ENCODE data around the gene PHLDA3. TPM values are rescaled to one million over a fixed set of nuclear protein-coding genes. Genes with fewer than 3 reads are reported as not detected.
A peak's percentile ranks its signal among the peaks of the same experiment; 100 is the strongest.

The PHLDA3 gene
- total RNA-seq, 4 donors from 2014 or later = 60.9 to 87.9 (median 75.1) TPM

DNA sequence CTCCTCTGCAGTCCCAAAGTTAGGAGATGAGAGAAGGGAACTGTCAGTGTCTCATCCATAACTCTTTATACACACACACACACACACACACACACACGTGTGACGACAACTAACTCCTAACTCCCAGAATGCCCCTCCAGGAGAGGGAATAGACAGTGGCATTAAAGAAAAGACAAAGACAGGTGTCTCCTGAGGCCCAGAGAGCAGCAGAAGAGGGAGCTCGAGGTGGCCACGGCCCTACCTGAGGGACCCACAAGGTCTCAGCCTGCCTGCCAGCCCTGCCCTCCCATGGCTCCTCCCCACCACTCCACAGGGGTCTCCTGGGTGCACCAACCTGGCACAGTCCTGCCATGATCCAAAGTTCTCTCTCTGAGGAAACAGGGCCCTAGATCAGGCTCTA lies 1.6 kb upstream of the PHLDA3 start:
- 63 to 85% methylated on average over 3 to 4 of the region's 4 CpGs for WGBS, 2 donors
- Histone ChIP-seq H3K4me3 (no peak overlapping the region), H3K9me3 (no peaks in the 10 kb centered on the region), H3K36me3 (peaks cover 1 to 5% (median 3%) of the 10 kb centered on the region in 3 donors), H3K4me1 (peaks cover 27 to 71% (median 40%) of the 10 kb centered on the region in 3 donors), H3K27ac (peak overlapping the region in 3 of 4 donors; percentile 93 to 98 (median 97)), H3K27me3 (peaks cover 0 to 20% (median 0%) of the 10 kb centered on the region in 4 donors)
- no peak for DNase-seq
- TF ChIP-seq CTCF (IDR thresholded peaks at IDR 0.05) (no peak), POLR2A (IDR thresholded peaks at IDR 0.05) (no peak)
- intact Hi-C loops (cut with DNase I) = no loop called here

DNA sequence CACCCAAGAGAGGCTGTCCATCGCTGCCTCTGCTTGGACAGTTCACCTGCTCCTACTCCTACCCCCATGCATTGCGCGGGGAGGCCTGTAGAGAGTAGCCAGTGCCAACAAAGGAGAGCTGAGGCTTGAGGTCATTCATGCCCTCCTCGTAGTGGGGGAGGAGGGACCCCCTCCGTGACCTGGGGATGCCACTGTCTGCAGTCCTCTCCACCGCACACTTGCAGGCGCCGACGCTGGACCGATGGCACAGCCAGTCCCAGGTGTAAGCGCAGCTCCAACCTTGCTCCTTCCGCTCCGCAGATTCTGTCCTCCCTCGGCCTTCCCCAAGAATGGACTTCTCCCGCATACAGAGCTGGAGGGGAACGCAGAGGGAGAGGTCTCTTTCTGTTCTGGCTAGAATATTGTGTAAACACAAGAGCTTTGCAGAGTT lies 672 bp upstream of the PHLDA3 start:
- intact Hi-C loops (cut with DNase I) = no loop called here
- H3K27ac ChIP-seq = peak overlapping the region; percentile 93 to 98 (median 96)
- peaks cover 8 to 14% (median 10%) of the 10 kb centered on the region in 3 donors for H3K36me3 ChIP-seq
- no peak for DNase-seq
- peaks cover 33 to 73% (median 46%) of the 10 kb centered on the region in 3 donors for H3K4me1 ChIP-seq
- peak overlapping the region; percentile 76 to 93 (median 86) for H3K4me3 ChIP-seq
- WGBS, 2 donors = 54 to 65% methylated on average over 4 to 6 of the region's 16 CpGs
- H3K9me3 ChIP-seq = no peaks in the 10 kb centered on the region
- no peak for TF ChIP-seq POLR2A (IDR thresholded peaks at IDR 0.05)
- H3K27me3 ChIP-seq = peaks cover 0 to 20% (median 0%) of the 10 kb centered on the region in 4 donors

DNA sequence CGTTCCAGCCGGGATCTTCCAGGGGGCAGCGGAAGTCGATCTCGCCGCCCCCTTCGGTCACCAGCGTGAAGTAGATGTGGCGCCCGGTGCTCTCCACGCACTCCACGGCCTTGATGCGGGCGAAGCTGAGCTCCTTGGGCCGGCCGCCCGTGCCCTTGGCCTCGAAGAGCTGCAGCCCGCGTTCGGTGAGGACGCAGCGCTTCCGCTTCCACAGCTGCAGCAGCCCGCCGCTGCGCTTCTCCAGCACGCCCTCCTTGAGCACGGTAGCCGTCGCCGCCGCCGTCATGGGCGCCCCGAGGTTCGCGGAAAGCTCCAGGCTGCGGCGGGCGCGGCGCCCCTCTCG lies 516 bp downstream of the PHLDA3 start:
- peaks cover 0 to 20% (median 0%) of the 10 kb centered on the region in 4 donors for H3K27me3 ChIP-seq
- intact Hi-C loops (cut with DNase I) = no loop called here
- H3K27ac ChIP-seq = peak overlapping the region; percentile 93 to 98 (median 96)
- peaks cover 33 to 85% (median 55%) of the 10 kb centered on the region in 3 donors for H3K4me1 ChIP-seq
- no CpG with 5 or more reads among the region's 44 CpGs for WGBS, 2 donors
- DNase-seq = no peak
- H3K36me3 ChIP-seq = peaks cover 8 to 21% (median 15%) of the 10 kb centered on the region in 3 donors
- TF ChIP-seq CTCF (IDR thresholded peaks at IDR 0.05) (no peak), POLR2A (IDR thresholded peaks at IDR 0.05) (no peak)
- peak overlapping the region; percentile 76 to 93 (median 86) for H3K4me3 ChIP-seq
- H3K9me3 ChIP-seq = no peaks in the 10 kb centered on the region

- intact Hi-C loops (cut with DNase I) = no loop called here
- H3K4me1 ChIP-seq = peaks cover 45 to 90% (median 63%) of the 10 kb centered on the region in 3 donors
- H3K27me3 ChIP-seq = peaks cover 0 to 20% (median 0%) of the 10 kb centered on the region in 4 donors
- WGBS, 2 donors = 8 to 31% methylated on average over 3 of the region's 3 CpGs
- H3K9me3 ChIP-seq = no peaks in the 10 kb centered on the region
- H3K36me3 ChIP-seq = peaks cover 8 to 21% (median 15%) of the 10 kb centered on the region in 3 donors
- TF ChIP-seq POLR2A (IDR thresholded peaks at IDR 0.05) = no peak
- TF ChIP-seq CTCF (IDR thresholded peaks at IDR 0.05) = no peak
- peak overlapping the region; percentile 76 to 93 (median 86) for H3K4me3 ChIP-seq
- no peak for DNase-seq
- peak overlapping the region; percentile 93 to 98 (median 96) for H3K27ac ChIP-seq
These were observed 2.5 kb downstream of the PHLDA3 start for GRCh38 chr1:201466492-201466891.

DNA sequence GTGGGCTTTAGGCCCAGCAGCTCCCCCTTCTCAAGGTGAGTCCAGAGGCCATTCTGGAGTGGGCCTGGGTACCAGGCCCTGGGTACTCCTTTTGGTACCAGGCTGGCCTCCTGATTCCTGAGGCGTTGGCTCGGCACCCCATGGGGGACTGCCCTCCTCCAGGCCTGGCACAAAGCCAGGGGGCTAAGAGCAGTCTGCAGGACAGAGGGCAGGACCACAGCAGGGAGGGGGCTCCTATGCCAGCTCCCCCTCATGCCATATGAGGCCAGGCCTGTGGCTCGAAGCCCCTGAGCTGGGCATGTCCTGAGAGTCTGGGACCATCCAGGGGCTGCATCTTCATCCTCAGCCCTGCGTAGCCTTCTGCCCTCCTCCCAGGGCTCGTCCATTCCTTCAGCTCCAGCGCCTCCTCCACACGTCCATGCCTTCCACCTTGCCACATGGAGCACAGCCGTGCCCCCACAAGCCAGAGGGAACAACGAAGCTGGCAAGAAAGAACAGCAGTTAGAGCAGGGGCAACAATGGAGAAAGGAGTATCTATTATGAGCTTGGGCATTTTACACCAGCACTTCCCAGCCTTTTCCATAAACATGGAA lies 3.2 kb downstream of the PHLDA3 start:
- Histone ChIP-seq H3K9me3 (no peaks in the 10 kb centered on the region), H3K4me3 (peak overlapping the region; percentile 76 to 93 (median 86)), H3K36me3 (peaks cover 8 to 21% (median 15%) of the 10 kb centered on the region in 3 donors), H3K27me3 (peaks cover 0 to 20% (median 0%) of the 10 kb centered on the region in 4 donors), H3K4me1 (peaks cover 48 to 96% (median 66%) of the 10 kb centered on the region in 3 donors), H3K27ac (peak overlapping the region; percentile 93 to 98 (median 96))
- intact Hi-C loops (cut with DNase I) = no loop called here
- 40 to 60% methylated on average over 1 to 7 of the region's 9 CpGs for WGBS, 2 donors
- no peak for TF ChIP-seq POLR2A (IDR thresholded peaks at IDR 0.05)
- no peak for TF ChIP-seq CTCF (IDR thresholded peaks at IDR 0.05)
- no peak for DNase-seq
